Gastroesophageal sphincter (tissue), 3 donors: ENCODE measurements around the gene PMEL.

ENCODE experiments used
- CTCF ChIP-seq, 4 experiments: fragments of 200-600 bp in 2 of 4; fragments of 450-650 bp in 2 of 4; sonication (generic) in 1 of 4; IDR thresholded peaks; one replicate each; pipeline ENCODE4 v1.5.1; 2017 to 2019; ENCODE audit warnings: antibody characterized with exemption in 4 of 4, mild to moderate bottlenecking in 2 of 4, moderate library complexity in 2 of 4
- EP300 ChIP-seq: sonication (generic); formaldehyde crosslinking; IDR thresholded peaks from one replicate; pipeline ENCODE4 v1.6.1; 2017; ENCODE audit warnings: antibody characterized with exemption, mild to moderate bottlenecking
- POLR2A ChIP-seq, 2 donors: fragments of 450-650 bp; IDR thresholded peaks; one replicate each; pipeline ENCODE4 v1.6.1; 2017; ENCODE audit warnings: antibody characterized with exemption in 2 of 2, mild to moderate bottlenecking in 2 of 2, moderate library complexity in 1 of 2
- POLR2AphosphoS5 ChIP-seq: sonication (generic); formaldehyde crosslinking; IDR thresholded peaks from one replicate; pipeline ENCODE4 v1.6.1; 2017; ENCODE audit warnings: antibody characterized with exemption

- no peak for TF ChIP-seq POLR2A (IDR thresholded peaks at IDR 0.05)
- no peak for TF ChIP-seq CTCF (IDR thresholded peaks at IDR 0.05)
- no peak for TF ChIP-seq POLR2AphosphoS5
- TF ChIP-seq EP300: no peak
Measured at GRCh38 chr12:55984861-55985260, 19.0 kb upstream of the PMEL start.
